GM23338 (cell line): ENCODE results near the gene PGGHG. TPM values are rescaled to one million over a fixed set of nuclear protein-coding genes. Genes with fewer than 3 reads are reported as not detected.

Experiments
- ETS1 ChIP-seq: IDR thresholded peaks from 2 replicates; pipeline ENCODE4 v1.6.1; 2016; ENCODE audit warnings: antibody characterized with exemption
- EZH2 ChIP-seq: fragments of 200-600 bp; sonication (generic); IDR thresholded peaks from one replicate; pipeline ENCODE4 v1.8.0; 2017; ENCODE audit warnings: antibody characterized with exemption, mild to moderate bottlenecking, low read depth; ENCODE audit not compliant: unreplicated experiment
- EZH2phosphoT487 ChIP-seq: fragments of 200-600 bp; sonication (generic); IDR thresholded peaks from one replicate; pipeline ENCODE4 v1.8.1; 2018; ENCODE audit warnings: antibody characterized with exemption; ENCODE audit not compliant: unreplicated experiment
- JUNB ChIP-seq: IDR thresholded peaks from one replicate; pipeline ENCODE4 v1.6.1; 2016; ENCODE audit warnings: antibody characterized with exemption; ENCODE audit not compliant: unreplicated experiment
- NANOG ChIP-seq: IDR thresholded peaks from 2 replicates; pipeline ENCODE4 v1.6.1; 2016; ENCODE audit warnings: antibody characterized with exemption, borderline replicate concordance
- POLR2AphosphoS5 ChIP-seq: IDR thresholded peaks from 2 replicates; pipeline ENCODE4 v1.6.1; 2016; ENCODE audit warnings: antibody characterized with exemption, low read depth
- STAT1 ChIP-seq: IDR thresholded peaks from one replicate; pipeline ENCODE4 v1.6.1; 2016; ENCODE audit warnings: antibody characterized with exemption; ENCODE audit not compliant: unreplicated experiment
- ZNF114 ChIP-seq: fragments of 250-450 bp; sonication (Bioruptor Pico); IDR thresholded peaks from 2 replicates; pipeline ENCODE4 v1.5.0; 2020; ENCODE audit warnings: mild to moderate bottlenecking, moderate library complexity
- ZNF331 ChIP-seq: fragments of 250-450 bp; sonication (Bioruptor Pico); IDR thresholded peaks from 2 replicates; pipeline ENCODE4 v1.5.0; 2020; ENCODE audit warnings: low read depth, mild to moderate bottlenecking, moderate library complexity
- polyA plus RNA-seq: library from polyadenylated mRNA; unstranded; fragments of >200 nt; fragmentation: Nextera tagmentation; extraction: Ambion mirVana; gene quantifications from 2 replicates; pipeline ENCODE4 v1.2.1, GENCODE V29; 2016
- total RNA-seq: library from RNA; depleted of rRNA; stranded (reverse); fragments of >200 nt; shearing (Covaris generic); gene quantifications from 2 replicates; pipeline ENCODE4 v1.2.3, GENCODE V29; 2014
- TF ChIP-seq, protein P1 (sequence below): fragments of 250-450 bp; sonication (Bioruptor Pico); IDR thresholded peaks from 2 replicates; pipeline ENCODE4 v1.5.0; 2020; ENCODE audit warnings: mild to moderate bottlenecking, moderate library complexity
- TF ChIP-seq, protein P2 (sequence below): IDR thresholded peaks from one replicate; pipeline ENCODE4 v1.6.1; 2018; ENCODE audit warnings: antibody characterized with exemption; ENCODE audit not compliant: unreplicated experiment

Gene PGGHG
- total and polyA plus RNA-seq, 2 experiments from 2014 or later = 24.9 to 55.8 TPM

DNA sequence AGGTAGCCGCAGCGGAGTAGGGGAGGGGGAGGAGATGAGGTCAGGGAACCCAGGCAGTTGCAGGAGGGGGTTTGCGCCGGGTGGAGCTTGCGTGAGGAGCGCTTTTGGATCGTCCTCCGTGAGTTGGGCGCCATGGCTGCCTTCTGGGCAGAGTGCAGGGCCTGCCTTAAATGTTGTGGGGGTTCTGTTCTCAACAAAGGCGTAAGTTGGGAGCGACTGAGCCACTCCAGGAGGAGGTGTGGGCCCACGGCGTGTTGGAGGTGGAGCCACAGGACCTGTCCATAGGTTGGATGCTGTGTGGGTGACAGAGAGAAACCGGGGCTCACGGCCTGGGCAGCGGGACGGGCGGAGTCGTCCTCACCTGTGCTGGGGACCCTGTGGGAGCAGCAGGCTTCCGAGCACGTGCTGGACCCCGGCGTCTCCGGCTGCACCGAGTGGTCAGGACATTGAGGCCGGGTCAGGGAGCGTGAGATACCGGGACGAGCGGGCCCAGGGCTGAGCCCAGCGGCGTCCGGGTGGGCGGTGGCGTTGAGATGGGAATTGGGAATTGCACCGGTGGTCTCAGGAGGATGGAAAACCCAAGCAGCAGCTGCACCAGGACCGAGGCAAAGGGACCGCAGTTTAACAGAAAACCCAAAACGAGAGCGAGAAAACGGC lies 977 bp upstream of the PGGHG start (continued):
- TF ChIP-seq, protein P1, sequence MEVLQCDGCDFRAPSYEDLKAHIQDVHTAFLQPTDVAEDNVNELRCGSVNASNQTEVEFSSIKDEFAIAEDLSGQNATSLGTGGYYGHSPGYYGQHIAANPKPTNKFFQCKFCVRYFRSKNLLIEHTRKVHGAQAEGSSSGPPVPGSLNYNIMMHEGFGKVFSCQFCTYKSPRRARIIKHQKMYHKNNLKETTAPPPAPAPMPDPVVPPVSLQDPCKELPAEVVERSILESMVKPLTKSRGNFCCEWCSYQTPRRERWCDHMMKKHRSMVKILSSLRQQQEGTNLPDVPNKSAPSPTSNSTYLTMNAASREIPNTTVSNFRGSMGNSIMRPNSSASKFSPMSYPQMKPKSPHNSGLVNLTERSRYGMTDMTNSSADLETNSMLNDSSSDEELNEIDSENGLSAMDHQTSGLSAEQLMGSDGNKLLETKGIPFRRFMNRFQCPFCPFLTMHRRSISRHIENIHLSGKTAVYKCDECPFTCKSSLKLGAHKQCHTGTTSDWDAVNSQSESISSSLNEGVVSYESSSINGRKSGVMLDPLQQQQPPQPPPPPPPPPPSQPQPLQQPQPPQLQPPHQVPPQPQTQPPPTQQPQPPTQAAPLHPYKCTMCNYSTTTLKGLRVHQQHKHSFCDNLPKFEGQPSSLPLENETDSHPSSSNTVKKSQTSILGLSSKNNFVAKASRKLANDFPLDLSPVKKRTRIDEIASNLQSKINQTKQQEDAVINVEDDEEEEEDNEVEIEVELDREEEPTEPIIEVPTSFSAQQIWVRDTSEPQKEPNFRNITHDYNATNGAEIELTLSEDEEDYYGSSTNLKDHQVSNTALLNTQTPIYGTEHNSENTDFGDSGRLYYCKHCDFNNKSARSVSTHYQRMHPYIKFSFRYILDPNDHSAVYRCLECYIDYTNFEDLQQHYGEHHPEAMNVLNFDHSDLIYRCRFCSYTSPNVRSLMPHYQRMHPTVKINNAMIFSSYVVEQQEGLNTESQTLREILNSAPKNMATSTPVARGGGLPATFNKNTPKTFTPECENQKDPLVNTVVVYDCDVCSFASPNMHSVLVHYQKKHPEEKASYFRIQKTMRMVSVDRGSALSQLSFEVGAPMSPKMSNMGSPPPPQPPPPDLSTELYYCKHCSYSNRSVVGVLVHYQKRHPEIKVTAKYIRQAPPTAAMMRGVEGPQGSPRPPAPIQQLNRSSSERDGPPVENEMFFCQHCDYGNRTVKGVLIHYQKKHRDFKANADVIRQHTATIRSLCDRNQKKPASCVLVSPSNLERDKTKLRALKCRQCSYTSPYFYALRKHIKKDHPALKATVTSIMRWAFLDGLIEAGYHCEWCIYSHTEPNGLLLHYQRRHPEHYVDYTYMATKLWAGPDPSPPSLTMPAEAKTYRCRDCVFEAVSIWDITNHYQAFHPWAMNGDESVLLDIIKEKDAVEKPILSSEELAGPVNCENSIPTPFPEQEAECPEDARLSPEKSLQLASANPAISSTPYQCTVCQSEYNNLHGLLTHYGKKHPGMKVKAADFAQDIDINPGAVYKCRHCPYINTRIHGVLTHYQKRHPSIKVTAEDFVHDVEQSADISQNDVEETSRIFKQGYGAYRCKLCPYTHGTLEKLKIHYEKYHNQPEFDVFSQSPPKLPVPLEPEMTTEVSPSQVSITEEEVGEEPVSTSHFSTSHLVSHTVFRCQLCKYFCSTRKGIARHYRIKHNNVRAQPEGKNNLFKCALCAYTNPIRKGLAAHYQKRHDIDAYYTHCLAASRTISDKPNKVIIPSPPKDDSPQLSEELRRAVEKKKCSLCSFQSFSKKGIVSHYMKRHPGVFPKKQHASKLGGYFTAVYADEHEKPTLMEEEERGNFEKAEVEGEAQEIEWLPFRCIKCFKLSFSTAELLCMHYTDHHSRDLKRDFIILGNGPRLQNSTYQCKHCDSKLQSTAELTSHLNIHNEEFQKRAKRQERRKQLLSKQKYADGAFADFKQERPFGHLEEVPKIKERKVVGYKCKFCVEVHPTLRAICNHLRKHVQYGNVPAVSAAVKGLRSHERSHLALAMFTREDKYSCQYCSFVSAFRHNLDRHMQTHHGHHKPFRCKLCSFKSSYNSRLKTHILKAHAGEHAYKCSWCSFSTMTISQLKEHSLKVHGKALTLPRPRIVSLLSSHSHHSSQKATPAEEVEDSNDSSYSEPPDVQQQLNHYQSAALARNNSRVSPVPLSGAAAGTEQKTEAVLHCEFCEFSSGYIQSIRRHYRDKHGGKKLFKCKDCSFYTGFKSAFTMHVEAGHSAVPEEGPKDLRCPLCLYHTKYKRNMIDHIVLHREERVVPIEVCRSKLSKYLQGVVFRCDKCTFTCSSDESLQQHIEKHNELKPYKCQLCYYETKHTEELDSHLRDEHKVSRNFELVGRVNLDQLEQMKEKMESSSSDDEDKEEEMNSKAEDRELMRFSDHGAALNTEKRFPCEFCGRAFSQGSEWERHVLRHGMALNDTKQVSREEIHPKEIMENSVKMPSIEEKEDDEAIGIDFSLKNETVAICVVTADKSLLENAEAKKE = no peak
- no peak for TF ChIP-seq JUNB
- no peak for TF ChIP-seq ZNF114
- TF ChIP-seq STAT1 = no peak
- no peak for TF ChIP-seq ZNF331
- TF ChIP-seq EZH2 = no peak
- TF ChIP-seq EZH2phosphoT487 = no peak
- no peak for TF ChIP-seq NANOG
- no peak for TF ChIP-seq POLR2AphosphoS5
- TF ChIP-seq ETS1 = no peak
- TF ChIP-seq, protein P2, sequence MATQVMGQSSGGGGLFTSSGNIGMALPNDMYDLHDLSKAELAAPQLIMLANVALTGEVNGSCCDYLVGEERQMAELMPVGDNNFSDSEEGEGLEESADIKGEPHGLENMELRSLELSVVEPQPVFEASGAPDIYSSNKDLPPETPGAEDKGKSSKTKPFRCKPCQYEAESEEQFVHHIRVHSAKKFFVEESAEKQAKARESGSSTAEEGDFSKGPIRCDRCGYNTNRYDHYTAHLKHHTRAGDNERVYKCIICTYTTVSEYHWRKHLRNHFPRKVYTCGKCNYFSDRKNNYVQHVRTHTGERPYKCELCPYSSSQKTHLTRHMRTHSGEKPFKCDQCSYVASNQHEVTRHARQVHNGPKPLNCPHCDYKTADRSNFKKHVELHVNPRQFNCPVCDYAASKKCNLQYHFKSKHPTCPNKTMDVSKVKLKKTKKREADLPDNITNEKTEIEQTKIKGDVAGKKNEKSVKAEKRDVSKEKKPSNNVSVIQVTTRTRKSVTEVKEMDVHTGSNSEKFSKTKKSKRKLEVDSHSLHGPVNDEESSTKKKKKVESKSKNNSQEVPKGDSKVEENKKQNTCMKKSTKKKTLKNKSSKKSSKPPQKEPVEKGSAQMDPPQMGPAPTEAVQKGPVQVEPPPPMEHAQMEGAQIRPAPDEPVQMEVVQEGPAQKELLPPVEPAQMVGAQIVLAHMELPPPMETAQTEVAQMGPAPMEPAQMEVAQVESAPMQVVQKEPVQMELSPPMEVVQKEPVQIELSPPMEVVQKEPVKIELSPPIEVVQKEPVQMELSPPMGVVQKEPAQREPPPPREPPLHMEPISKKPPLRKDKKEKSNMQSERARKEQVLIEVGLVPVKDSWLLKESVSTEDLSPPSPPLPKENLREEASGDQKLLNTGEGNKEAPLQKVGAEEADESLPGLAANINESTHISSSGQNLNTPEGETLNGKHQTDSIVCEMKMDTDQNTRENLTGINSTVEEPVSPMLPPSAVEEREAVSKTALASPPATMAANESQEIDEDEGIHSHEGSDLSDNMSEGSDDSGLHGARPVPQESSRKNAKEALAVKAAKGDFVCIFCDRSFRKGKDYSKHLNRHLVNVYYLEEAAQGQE = no peak
